Ascending aorta (tissue), 2 donors: ENCODE measurements around the gene MYZAP. TPM values are rescaled to one million over a fixed set of nuclear protein-coding genes. Genes with fewer than 3 reads are reported as not detected.

Experiments
- DNase-seq, 2 donors: peaks; one replicate each; pipeline ENCODE4 v3.0.0-alpha.2; 2019; ENCODE audit warnings: low spot score in 2 of 2
- H3K27ac ChIP-seq, 2 donors: fragments of 200-600 bp; sonication (generic); one replicate each; pipeline ENCODE4 v1.5.1; 2016 to 2017; ENCODE audit warnings: mild to moderate bottlenecking in 1 of 2
- H3K27me3 ChIP-seq: fragments of 200-600 bp; sonication (generic); one replicate; pipeline ENCODE4 v1.5.1; 2017
- H3K36me3 ChIP-seq, 2 donors: fragments of 200-600 bp; sonication (generic); one replicate each; pipeline ENCODE4 v1.5.1; 2016
- H3K4me1 ChIP-seq, 2 donors: fragments of 200-600 bp; sonication (generic); one replicate each; pipeline ENCODE4 v1.5.1; 2016 to 2017; ENCODE audit warnings: mild to moderate bottlenecking in 1 of 2
- H3K4me3 ChIP-seq, 2 donors: fragments of 200-600 bp; sonication (generic); one replicate each; pipeline ENCODE4 v1.5.1; 2016 to 2017; ENCODE audit warnings: mild to moderate bottlenecking in 1 of 2
- H3K9me3 ChIP-seq, 2 donors: fragments of 200-600 bp; sonication (generic); one replicate each; pipeline ENCODE4 v1.5.1; 2016
- intact Hi-C: fragments of 100-400 bp; cut with DNase I; formaldehyde crosslinking; loops from one replicate; pipeline ENCODE4 v1.15.1; 2023
- total RNA-seq: library from RNA; depleted of rRNA; stranded (reverse); fragments of >200 nt; gene quantifications from one replicate; pipeline ENCODE4 v1.1.0, GENCODE V29; 2016
- TF ChIP-seq, protein P1 (sequence below), 3 experiments: fragments of 200-600 bp in 2 of 3; fragments of 450-650 bp in 1 of 3; sonication (generic) in 2 of 3; IDR thresholded peaks; one replicate each; pipeline ENCODE4 v1.5.1; 2016 to 2019; ENCODE audit warnings: antibody characterized with exemption in 3 of 3, mild to moderate bottlenecking in 1 of 3, moderate library complexity in 1 of 3

MYZAP gene, protein sequence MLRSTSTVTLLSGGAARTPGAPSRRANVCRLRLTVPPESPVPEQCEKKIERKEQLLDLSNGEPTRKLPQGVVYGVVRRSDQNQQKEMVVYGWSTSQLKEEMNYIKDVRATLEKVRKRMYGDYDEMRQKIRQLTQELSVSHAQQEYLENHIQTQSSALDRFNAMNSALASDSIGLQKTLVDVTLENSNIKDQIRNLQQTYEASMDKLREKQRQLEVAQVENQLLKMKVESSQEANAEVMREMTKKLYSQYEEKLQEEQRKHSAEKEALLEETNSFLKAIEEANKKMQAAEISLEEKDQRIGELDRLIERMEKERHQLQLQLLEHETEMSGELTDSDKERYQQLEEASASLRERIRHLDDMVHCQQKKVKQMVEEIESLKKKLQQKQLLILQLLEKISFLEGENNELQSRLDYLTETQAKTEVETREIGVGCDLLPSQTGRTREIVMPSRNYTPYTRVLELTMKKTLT
- 7.6 TPM for total RNA-seq

DNA sequence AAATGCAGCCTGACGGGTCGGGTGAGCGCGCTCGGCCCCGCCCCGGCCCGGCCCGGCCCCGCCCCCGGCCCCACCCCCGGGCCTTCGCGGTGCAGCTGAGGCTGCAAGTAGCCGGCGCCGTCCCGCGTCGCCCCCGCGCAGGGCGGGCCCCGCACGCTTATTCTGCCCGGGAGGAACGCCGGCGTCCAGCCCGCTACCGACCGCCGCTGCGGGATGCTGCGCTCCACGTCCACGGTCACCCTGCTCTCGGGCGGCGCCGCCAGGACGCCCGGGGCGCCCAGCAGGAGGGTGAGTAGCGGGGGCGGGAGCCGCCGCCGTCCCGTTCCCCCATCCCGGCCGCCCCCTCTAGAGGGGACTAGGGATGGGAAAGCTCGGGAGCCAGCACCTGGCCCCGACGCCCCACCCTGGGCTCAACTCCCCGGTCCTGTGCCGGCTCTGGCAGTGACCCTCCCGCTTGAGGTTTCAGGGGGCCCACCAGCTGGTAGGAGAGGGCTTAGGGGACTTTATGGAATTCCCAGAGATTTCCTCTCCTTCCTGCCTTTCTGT is at the start of gene MYZAP:
MYZAP (plus strand) TSS at position 83 of the 546 bp plus-strand sequence; CDS start at position 214, 131 bp downstream.
- TF ChIP-seq, protein P1, sequence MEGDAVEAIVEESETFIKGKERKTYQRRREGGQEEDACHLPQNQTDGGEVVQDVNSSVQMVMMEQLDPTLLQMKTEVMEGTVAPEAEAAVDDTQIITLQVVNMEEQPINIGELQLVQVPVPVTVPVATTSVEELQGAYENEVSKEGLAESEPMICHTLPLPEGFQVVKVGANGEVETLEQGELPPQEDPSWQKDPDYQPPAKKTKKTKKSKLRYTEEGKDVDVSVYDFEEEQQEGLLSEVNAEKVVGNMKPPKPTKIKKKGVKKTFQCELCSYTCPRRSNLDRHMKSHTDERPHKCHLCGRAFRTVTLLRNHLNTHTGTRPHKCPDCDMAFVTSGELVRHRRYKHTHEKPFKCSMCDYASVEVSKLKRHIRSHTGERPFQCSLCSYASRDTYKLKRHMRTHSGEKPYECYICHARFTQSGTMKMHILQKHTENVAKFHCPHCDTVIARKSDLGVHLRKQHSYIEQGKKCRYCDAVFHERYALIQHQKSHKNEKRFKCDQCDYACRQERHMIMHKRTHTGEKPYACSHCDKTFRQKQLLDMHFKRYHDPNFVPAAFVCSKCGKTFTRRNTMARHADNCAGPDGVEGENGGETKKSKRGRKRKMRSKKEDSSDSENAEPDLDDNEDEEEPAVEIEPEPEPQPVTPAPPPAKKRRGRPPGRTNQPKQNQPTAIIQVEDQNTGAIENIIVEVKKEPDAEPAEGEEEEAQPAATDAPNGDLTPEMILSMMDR (IDR thresholded peaks at IDR 0.05): no peak
- peak in 1 of 2 donors; percentile 74 for DNase-seq
- Histone ChIP-seq H3K27ac (no peak within 1 kb of the TSS), H3K4me3 (peak within 1 kb of the TSS; percentile 62 to 67), H3K9me3 (no peaks in the 10 kb centered on the region), H3K27me3 (no peaks in the 10 kb centered on the region), H3K4me1 (peaks cover 0 to 7% of the 10 kb centered on the region in 2 donors), H3K36me3 (no peaks in the 10 kb centered on the region)
- intact Hi-C loops: no loop called here

DNA sequence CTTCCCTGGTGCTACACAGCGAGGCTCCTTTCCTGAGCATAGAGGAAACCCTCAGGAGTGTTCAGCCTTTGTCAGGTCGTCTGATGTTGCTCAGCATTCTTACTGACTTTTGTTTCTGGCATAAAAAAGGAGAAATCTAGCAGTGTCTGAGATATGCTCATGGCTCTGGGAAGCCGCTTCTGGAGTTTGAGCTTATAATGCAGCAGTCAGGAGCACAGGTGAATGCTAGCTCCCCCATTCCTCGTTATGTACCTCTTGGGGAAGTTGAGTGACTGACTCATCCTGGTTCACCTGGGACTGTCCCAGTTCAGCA is 49.2 kb upstream of the MYZAP start:
- Histone ChIP-seq H3K27me3 (no peaks in the 10 kb centered on the region), H3K27ac (no peak overlapping the region), H3K4me1 (peaks cover under 1 to 6% of the 10 kb centered on the region in 2 donors), H3K36me3 (peaks cover 0 to 32% of the 10 kb centered on the region in 2 donors), H3K4me3 (no peak overlapping the region), H3K9me3 (no peaks in the 10 kb centered on the region)
- no peak for DNase-seq
- TF ChIP-seq, protein P1 (IDR thresholded peaks at IDR 0.05): no peak
- intact Hi-C loops: loop anchor here (1.0 kb wide), 1 partner anchor 202 kb away; no protein-coding TSS in a partner anchor

DNA sequence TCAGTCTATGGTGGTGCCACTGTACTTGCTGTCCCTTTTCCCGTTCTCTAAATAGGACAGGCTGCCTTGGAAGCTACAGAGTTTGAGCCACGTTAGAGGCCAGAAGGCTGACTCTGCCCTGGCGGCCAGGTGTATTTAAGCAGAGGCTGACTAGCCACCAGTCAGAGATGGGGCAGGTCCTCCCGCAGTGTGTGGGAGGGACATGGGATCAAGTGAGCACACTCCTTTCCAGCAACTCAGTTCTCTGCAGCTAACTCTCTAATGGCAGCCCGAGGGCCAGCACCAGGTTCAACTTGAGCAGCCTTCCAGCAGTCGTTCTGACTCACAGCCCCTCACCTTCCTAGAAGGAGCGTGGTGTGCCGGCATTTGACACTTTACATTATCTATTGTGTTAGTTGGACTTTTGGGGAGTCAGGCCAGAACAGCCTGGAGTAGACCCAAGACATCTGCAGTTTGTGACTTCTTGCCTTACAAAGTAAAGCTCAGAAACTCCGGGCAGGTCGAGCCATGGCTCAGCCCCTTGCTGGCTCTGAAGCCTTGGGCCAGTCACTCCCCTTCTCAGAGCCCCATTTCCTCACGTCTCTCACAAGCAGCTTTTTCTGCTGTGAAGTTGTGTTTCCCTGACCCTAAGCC is 46.7 kb upstream of the MYZAP start:
- DNase-seq: no peak
- Histone ChIP-seq H3K9me3 (no peaks in the 10 kb centered on the region), H3K27ac (no peak overlapping the region), H3K4me3 (no peak overlapping the region), H3K27me3 (no peaks in the 10 kb centered on the region), H3K36me3 (peaks cover 0 to 36% of the 10 kb centered on the region in 2 donors), H3K4me1 (no peaks in the 10 kb centered on the region)
- intact Hi-C loops: no loop called here
- TF ChIP-seq, protein P1 (IDR thresholded peaks at IDR 0.05): no peak

DNA sequence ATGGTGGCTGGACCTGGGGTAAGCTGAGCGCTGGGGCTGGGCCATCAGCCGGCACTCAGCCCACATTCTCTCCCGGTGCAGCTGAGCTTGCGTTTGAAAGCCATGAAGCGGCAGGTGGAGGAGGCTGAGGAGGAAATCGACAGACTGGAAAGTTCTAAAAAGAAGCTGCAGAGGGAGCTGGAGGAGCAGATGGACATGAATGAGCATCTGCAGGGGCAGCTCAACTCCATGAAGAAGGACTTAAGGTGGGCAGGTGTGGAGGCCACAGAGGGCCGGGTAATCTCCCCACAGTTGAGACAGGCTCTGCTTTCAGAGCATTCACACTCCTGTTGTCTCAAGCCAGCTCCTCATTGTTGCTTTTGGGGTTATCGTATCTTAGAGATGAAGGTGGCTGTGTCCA is 45.7 kb upstream of the MYZAP start:
- Histone ChIP-seq H3K4me3 (no peak overlapping the region), H3K27ac (no peak overlapping the region), H3K36me3 (peaks cover 0 to 36% of the 10 kb centered on the region in 2 donors), H3K4me1 (peaks cover 0 to 1% of the 10 kb centered on the region in 2 donors), H3K27me3 (no peaks in the 10 kb centered on the region), H3K9me3 (no peaks in the 10 kb centered on the region)
- TF ChIP-seq, protein P1 (IDR thresholded peaks at IDR 0.05): no peak
- DNase-seq: no peak
- intact Hi-C loops: no loop called here

DNA sequence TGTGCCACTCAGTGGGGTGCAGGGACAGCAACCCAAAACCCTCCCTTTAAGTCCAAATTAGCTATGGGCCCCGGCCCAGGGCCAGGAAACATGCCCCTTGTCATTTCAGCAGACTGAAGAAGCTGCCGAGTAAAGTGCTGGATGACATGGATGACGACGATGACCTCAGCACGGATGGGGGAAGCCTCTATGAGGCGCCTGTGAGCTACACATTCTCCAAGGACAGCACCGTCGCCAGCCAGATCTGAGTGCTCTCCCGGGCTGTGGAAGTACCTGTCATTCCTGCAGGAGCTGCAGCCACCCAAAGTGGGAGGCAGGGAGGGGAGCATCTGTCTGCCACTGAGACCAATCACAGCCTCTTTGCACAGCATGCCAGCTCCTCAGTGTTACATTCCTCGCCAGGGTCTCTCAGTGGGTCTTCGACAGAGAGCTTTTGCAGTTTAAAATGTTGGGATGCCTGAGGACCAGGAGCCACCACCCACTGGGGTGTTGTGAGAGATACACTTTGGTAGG is 44.4 kb upstream of the MYZAP start:
- Histone ChIP-seq H3K27me3 (no peaks in the 10 kb centered on the region), H3K4me1 (peaks cover 0 to 5% of the 10 kb centered on the region in 2 donors), H3K4me3 (no peak overlapping the region), H3K9me3 (no peaks in the 10 kb centered on the region), H3K36me3 (peaks cover 0 to 36% of the 10 kb centered on the region in 2 donors), H3K27ac (no peak overlapping the region)
- TF ChIP-seq, protein P1 (IDR thresholded peaks at IDR 0.05): no peak
- DNase-seq: no peak
- intact Hi-C loops: no loop called here
